PC-9 (cell line): ENCODE data around the gene EYA3. TPM values are rescaled to one million over a fixed set of nuclear protein-coding genes. Genes with fewer than 3 reads are reported as not detected.

Experiments
- Bru-seq: library from RNA; stranded (reverse); fragments of 400-500 nt; gene quantifications from one replicate; lab custom pipeline; 2021; lab: Mats Ljungman, UMichigan
- BruChase-seq, 2 experiments: library from RNA; stranded (reverse); fragments of 400-500 nt; gene quantifications; one replicate each; lab custom pipeline; 2021; lab: Mats Ljungman, UMichigan
- BruUV-seq: library from RNA; stranded (reverse); fragments of 400-500 nt; replicated peaks from 2 replicates; lab custom pipeline; 2021; lab: Mats Ljungman, UMichigan
- CTCF ChIA-PET: fragments of 300-600 bp; sonication (Branson Sonifier 250); formaldehyde crosslinking; loops from one replicate; lab custom pipeline; 2022; ENCODE audit warnings: antibody characterized with exemption; lab: Charles Lee
- POLR2A ChIA-PET: fragments of 300-600 bp; sonication (Branson Sonifier 250); formaldehyde crosslinking; loops from one replicate; lab custom pipeline; 2022; ENCODE audit warnings: antibody characterized with exemption; ENCODE audit not compliant: unreplicated experiment; lab: Charles Lee
- DNase-seq, 2 experiments: peaks; one replicate each; pipeline versions ENCODE4 v3.0.0 to v3.0.0-alpha.2; 2015 to 2022; ENCODE audit warnings: mixed read lengths in 1 of 2
- H2AFZ ChIP-seq: fragments of 200-600 bp; sonication (generic); 2 replicates; pipeline ENCODE4 v1.8.1; 2017; ENCODE audit warnings: antibody characterized with exemption
- H3F3A ChIP-seq: fragments of 200-600 bp; sonication (generic); 2 replicates; pipeline ENCODE4 v1.8.1; 2017; ENCODE audit warnings: antibody characterized with exemption, mild to moderate bottlenecking, low read depth; ENCODE audit not compliant: insufficient read depth
- H3K27ac ChIP-seq: fragments of 200-600 bp; sonication (generic); 2 replicates; pipeline ENCODE4 v1.6.1; 2016; ENCODE audit warnings: mixed run types
- H3K27me3 ChIP-seq: fragments of 200-600 bp; sonication (generic); 2 replicates; pipeline ENCODE4 v1.6.1; 2016; ENCODE audit warnings: low read depth, mixed run types; ENCODE audit not compliant: insufficient read depth
- H3K36me3 ChIP-seq: fragments of 200-600 bp; sonication (generic); 2 replicates; pipeline ENCODE4 v1.6.1; 2016; ENCODE audit warnings: low read depth, mixed run types
- H3K4me1 ChIP-seq: fragments of 200-600 bp; sonication (generic); replicated peaks from 2 replicates; pipeline ENCODE4 v1.6.1; 2016; ENCODE audit warnings: mixed run types; ENCODE audit not compliant: insufficient read depth
- H3K4me2 ChIP-seq: fragments of 200-600 bp; sonication (generic); 2 replicates; pipeline ENCODE4 v1.6.1; 2017; ENCODE audit warnings: mixed run types
- H3K4me3 ChIP-seq: fragments of 200-600 bp; sonication (generic); 2 replicates; pipeline ENCODE4 v1.6.1; 2016; ENCODE audit warnings: mixed run types
- H3K79me2 ChIP-seq: fragments of 200-600 bp; sonication (generic); 2 replicates; pipeline ENCODE4 v1.6.1; 2017; ENCODE audit warnings: low read depth, mixed run types
- H3K9me2 ChIP-seq: fragments of 200-600 bp; sonication (generic); 2 replicates; pipeline ENCODE4 v1.8.1; 2017; ENCODE audit warnings: mild to moderate bottlenecking; ENCODE audit not compliant: insufficient read depth
- H3K9me3 ChIP-seq: fragments of 200-600 bp; sonication (generic); 2 replicates; pipeline ENCODE4 v1.8.1; 2016; ENCODE audit warnings: low read depth; ENCODE audit not compliant: insufficient read depth
- H4K20me1 ChIP-seq: fragments of 200-600 bp; sonication (generic); 2 replicates; pipeline ENCODE4 v1.8.1; 2017; ENCODE audit not compliant: insufficient read depth
- CTCF ChIP-seq: fragments of 200-600 bp; sonication (generic); conservative IDR thresholded peaks from 2 replicates; pipeline ENCODE4 v1.6.1; 2017; ENCODE audit warnings: mixed run types, antibody characterized with exemption, mild to moderate bottlenecking, moderate library complexity
- EZH2 ChIP-seq: fragments of 200-600 bp; sonication (generic); IDR thresholded peaks from 2 replicates; pipeline ENCODE4 v1.8.0; 2017; ENCODE audit warnings: antibody characterized with exemption, low read depth
- intact Hi-C: fragments of 100-400 bp; cut with micrococcal nuclease; formaldehyde crosslinking; loops from one replicate; pipeline ENCODE4 v1.10.0; 2022; ENCODE audit not compliant: unreplicated experiment
- long read RNA-seq: library from polyadenylated mRNA; stranded (forward); transcript quantifications from one replicate; pipeline ENCODE4 v2.0.0, GENCODE V29; 2022
- total RNA-seq: library from RNA; stranded (reverse); gene quantifications from 2 replicates; pipeline ENCODE4 v1.2.3, GENCODE V29; 2021

EYA3 gene
- total RNA-seq: 9.6 and 19.0 TPM in 2 replicates
- percentile 80 among the genes with signal in this experiment for Bru-seq, nascent RNA
- percentile 70 among the genes with signal in this experiment for BruChase-seq, experiment 1, labeled RNA remaining after a 2-hour chase
- percentile 72 among the genes with signal in this experiment for BruChase-seq, experiment 2, labeled RNA remaining after a 6-hour chase
- long read RNA-seq, full-length matches to known transcripts: 2 of 11 reads
- long read RNA-seq, partial matches to known transcripts: 3 of 11 reads
- long read RNA-seq, other reads (novel, unspliced or antisense): 6 of 11 reads

DNA sequence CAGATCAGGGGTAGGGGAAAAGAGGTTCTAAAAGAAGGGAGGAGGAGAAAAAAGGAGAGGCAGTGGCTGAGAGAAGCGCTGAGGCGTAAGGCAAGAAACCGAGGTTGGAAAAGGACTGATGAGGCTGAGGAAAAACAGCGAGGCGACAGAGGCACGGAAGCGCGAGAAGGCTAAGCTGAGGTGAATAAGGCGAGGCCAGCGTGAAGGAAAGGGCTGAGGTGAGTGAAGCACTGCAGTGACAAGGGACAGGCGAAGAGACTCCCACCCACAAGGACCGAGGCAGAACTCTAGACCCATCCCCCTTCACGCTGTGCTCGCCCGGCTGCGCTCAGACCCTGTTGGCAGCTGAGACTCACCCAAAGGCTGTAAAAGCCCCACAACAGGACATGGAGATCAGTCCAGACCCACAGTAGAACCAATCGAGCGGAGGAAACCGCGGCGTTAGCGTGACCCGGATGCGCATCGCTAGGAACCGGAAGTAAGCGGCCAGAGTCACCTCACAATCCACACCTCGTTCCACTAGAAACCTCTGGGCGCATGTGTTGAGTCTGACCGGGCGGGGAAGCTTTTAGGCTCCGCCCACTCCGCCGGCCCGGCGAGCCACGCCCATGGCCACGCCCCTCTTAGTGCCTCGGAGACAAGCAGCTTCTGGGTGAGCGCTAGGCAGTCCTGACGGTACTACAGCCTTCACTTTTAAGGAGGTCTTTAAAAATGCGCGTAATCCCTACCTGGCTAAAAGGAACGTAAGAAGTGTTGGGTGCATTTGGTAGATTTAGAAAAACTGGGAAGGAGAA is at the start of gene EYA3:
TSS of gene EYA3 (minus strand) at position 443 of the 794 bp plus-strand sequence. CDS start 30,584 bp downstream, outside the sequence.
- ChIA-PET POLR2A (interaction anchor here (0.5 to 1.0 kb wide), 9 partner anchors 41 to 723 kb away, joined by 3 to 10 read pairs (median 4); partner anchors contain the start of gene TAF12), CTCF (interaction anchor here (0.8 to 1.1 kb wide), 3 partner anchors 26 to 118 kb away, joined by 3 to 10 read pairs (median 3); no protein-coding TSS in a partner anchor)
- H3K27me3 ChIP-seq: no peaks in the 10 kb centered on the region
- peaks cover 11% of the 10 kb centered on the region for H3K4me1 ChIP-seq
- intact Hi-C loops: loop anchor here (5.0 kb wide), 2 partner anchors 49 to 231 kb away; no protein-coding TSS in a partner anchor
- TF ChIP-seq CTCF (no peak), EZH2 (no peak)
- H3F3A ChIP-seq: peaks cover 8% of the 10 kb centered on the region; the same call in 1 of the 2 replicates
- H3K9me2 ChIP-seq: no peaks in the 10 kb centered on the region
- peak within 1 kb of the TSS; percentile 85 for H2AFZ ChIP-seq
- H4K20me1 ChIP-seq: peaks cover 6% of the 10 kb centered on the region; the same call in 1 of the 2 replicates
- peaks cover 46% of the 10 kb centered on the region for H3K79me2 ChIP-seq
- H3K36me3 ChIP-seq: no peaks in the 10 kb centered on the region
- H3K9me3 ChIP-seq: no peaks in the 10 kb centered on the region
- H3K27ac ChIP-seq: peak within 1 kb of the TSS; percentile 67
- H3K4me3 ChIP-seq: peak within 1 kb of the TSS; percentile 67
- peak; percentile 87 to 99 for DNase-seq
- H3K4me2 ChIP-seq: peak within 1 kb of the TSS; percentile 98
- BruUV-seq: TSS peak; percentile 58

DNA sequence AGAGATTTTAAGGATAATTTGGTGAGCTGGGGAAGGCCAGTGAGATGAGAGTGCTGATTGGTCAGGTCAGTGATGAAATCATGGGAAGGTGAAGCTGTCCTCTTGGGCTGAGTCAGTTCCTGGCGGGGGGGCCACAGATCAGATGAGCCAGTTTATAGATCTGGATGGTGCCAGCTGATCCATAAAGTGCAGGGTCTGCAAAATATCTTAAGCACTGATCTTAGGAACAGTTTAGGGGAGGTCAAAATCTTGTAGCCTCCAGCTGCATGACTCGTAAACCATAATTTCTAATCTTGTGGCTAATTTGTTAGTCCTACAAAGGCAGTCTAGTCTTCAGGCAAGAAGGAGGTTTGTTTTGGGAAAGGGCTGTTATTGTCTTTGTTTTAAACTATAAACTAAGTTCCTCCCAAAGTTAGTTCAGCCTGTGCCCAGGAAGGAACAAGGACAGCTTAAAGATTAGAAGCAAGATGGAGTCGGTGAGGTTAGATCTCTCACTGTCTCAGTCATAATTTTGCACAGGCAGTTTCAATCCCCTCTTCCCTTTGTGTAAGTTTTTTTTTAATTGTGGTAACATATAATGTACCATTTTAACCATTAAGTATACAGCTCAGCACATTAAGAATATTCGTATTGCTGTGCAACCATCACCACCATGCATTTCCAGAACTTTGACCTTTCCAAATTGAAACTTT is 48.7 kb upstream of the EYA3 start:
- Histone ChIP-seq H3F3A (peaks cover 46% of the 10 kb centered on the region), H3K27ac (peak overlapping the region; percentile 94), H3K79me2 (no peaks in the 10 kb centered on the region), H3K4me3 (no peak overlapping the region), H2AFZ (no peak overlapping the region), H3K9me3 (no peaks in the 10 kb centered on the region), H3K9me2 (no peaks in the 10 kb centered on the region), H4K20me1 (no peaks in the 10 kb centered on the region), H3K27me3 (no peaks in the 10 kb centered on the region), H3K36me3 (no peaks in the 10 kb centered on the region), H3K4me1 (peaks cover 38% of the 10 kb centered on the region), H3K4me2 (peak overlapping the region; percentile 62)
- POLR2A ChIA-PET: no interaction called here
- intact Hi-C loops: loop anchor here (5.0 kb wide), 1 partner anchor 50 kb away; the partner anchor contains the start of gene EYA3
- peak in 1 of 2 experiments; percentile 55 for DNase-seq
- CTCF ChIA-PET: interaction anchor here (0.5 to 2.3 kb wide), 2 partner anchors 46 to 462 kb away, joined by 4 to 10 read pairs; no protein-coding TSS in a partner anchor
- no TSS peak for BruUV-seq
- TF ChIP-seq EZH2 (no peak), CTCF (no peak)
